Right lobe of liver (tissue), 6 donors: ENCODE results near the gene CAMKK1. TPM values are rescaled to one million over a fixed set of nuclear protein-coding genes. Genes with fewer than 3 reads are reported as not detected.

Experiments used
- ATAC-seq, 4 donors: fragments of 200-7000 bp; cut with Tn5 transposase; one replicate each; pipeline ENCODE4 v1.9.1; 2020; ENCODE audit warnings: mild to moderate bottlenecking in 4 of 4, moderate library complexity in 4 of 4
- DNase-seq, 3 donors: peaks; one replicate each; pipeline ENCODE4 v3.0.0-alpha.2; 2020
- H3K27ac ChIP-seq, 3 donors: fragments of 200-600 bp; one replicate each; pipeline ENCODE4 v1.8.0; 2022
- H3K27me3 ChIP-seq, 2 donors: fragments of 200-600 bp; one replicate each; pipeline ENCODE4 v1.8.0; 2022
- H3K36me3 ChIP-seq, 4 donors: fragments of 200-600 bp; sonication (generic) in 1 of 4; one replicate each; pipeline versions ENCODE4 v1.5.1 to v1.8.0; 2017 to 2022; ENCODE audit warnings: control low read depth in 1 of 4
- H3K4me1 ChIP-seq, 4 donors: fragments of 200-600 bp; sonication (generic) in 1 of 4; one replicate each; pipeline versions ENCODE4 v1.5.1 to v1.8.0; 2017 to 2022; ENCODE audit warnings: control low read depth in 1 of 4
- H3K4me3 ChIP-seq, 3 donors: fragments of 200-600 bp; one replicate each; pipeline ENCODE4 v1.8.0; 2022
- H3K9me3 ChIP-seq, 4 donors: fragments of 200-600 bp; sonication (generic) in 1 of 4; one replicate each; pipeline versions ENCODE4 v1.5.1 to v1.8.0; 2017 to 2022; ENCODE audit warnings: control low read depth in 1 of 4
- CTCF ChIP-seq, 4 donors: fragments of 200-600 bp in 3 of 4; fragments of 450-650 bp in 1 of 4; IDR thresholded peaks; one replicate each; pipeline versions ENCODE4 v1.5.1 to v1.8.0; 2016 to 2022; ENCODE audit warnings: antibody characterized with exemption in 4 of 4, mild to moderate bottlenecking in 2 of 4
- POLR2A ChIP-seq: fragments of 450-650 bp; IDR thresholded peaks from one replicate; pipeline ENCODE4 v1.6.1; 2017; ENCODE audit warnings: antibody characterized with exemption, mild to moderate bottlenecking
- WGBS: methylation state at CpG from one replicate; pipeline ENCODE4 v1.1.6; 2018; ENCODE audit warnings: low coverage, low lambda C conversion rate; ENCODE audit not compliant: insufficient coverage; ENCODE audit errors: missing lambda C conversion rate; 5-methylcytosine and 5-hydroxymethylcytosine counted together
- intact Hi-C, 2 donors: fragments of 100-400 bp; cut with DNase I; formaldehyde crosslinking; loops; one replicate each; pipeline versions ENCODE4 v1.11.2 to v1.14.1; 2022
- total RNA-seq, 6 experiments: library from RNA; depleted of rRNA in 2 of 6; stranded (reverse); fragments of >200 nt in 2 of 6; fragmentation: NEBNext Ultra II Directional in 3 of 6; extraction: Animal tissue kit (Norgen Biotek cat#: 25700) in 3 of 6; gene quantifications; one replicate each; pipeline versions ENCODE4 v1.1.0 to v1.2.4, GENCODE V29; 2016 to 2023
- donor health status: DM: no; HTN: yes; CAD: no.
- donor health status: DM: no; HTN: no; CAD: no.
- donor health status: DM: no; HTN: no; CAD: no.
- donor health status: DM: no; HTN: yes; CAD: no.
- donor health status: DM: no; HTN: yes; CAD: no.

Gene CAMKK1
- total RNA-seq, 6 experiments from 2014 or later: 0.35 to 1.1 (median 0.47) TPM

- Histone ChIP-seq H3K27me3 (no peaks in the 10 kb centered on the region), H3K4me1 (no peaks in the 10 kb centered on the region), H3K9me3 (no peaks in the 10 kb centered on the region), H3K27ac (no peak overlapping the region), H3K36me3 (no peaks in the 10 kb centered on the region), H3K4me3 (no peak overlapping the region)
- DNase-seq (no peak), ATAC-seq (no peak)
- intact Hi-C loops: no loop called here
- 73% methylated on average over 6 of the region's 8 CpGs for WGBS
- TF ChIP-seq POLR2A: no peak
- TF ChIP-seq CTCF (IDR thresholded peaks at IDR 0.05): no peak
Observed at GRCh38 chr17:3877220-3877619, 15.6 kb downstream of the CAMKK1 start.

- TF ChIP-seq CTCF (IDR thresholded peaks at IDR 0.05): no peak
- TF ChIP-seq POLR2A: no peak
- Histone ChIP-seq H3K9me3 (no peaks in the 10 kb centered on the region), H3K4me3 (no peak overlapping the region), H3K27ac (no peak overlapping the region), H3K4me1 (no peaks in the 10 kb centered on the region), H3K27me3 (no peaks in the 10 kb centered on the region), H3K36me3 (no peaks in the 10 kb centered on the region)
- ATAC-seq (no peak), DNase-seq (no peak)
- WGBS: 91% methylated on average over 5 of the region's 7 CpGs
- intact Hi-C loops: no loop called here
Observed at GRCh38 chr17:3875317-3875716, 17.5 kb downstream of the CAMKK1 start.

- Histone ChIP-seq H3K27me3 (no peaks in the 10 kb centered on the region), H3K36me3 (no peaks in the 10 kb centered on the region), H3K27ac (no peak overlapping the region), H3K4me3 (no peak overlapping the region), H3K4me1 (no peaks in the 10 kb centered on the region), H3K9me3 (no peaks in the 10 kb centered on the region)
- no peak for DNase-seq
- TF ChIP-seq CTCF (IDR thresholded peaks at IDR 0.05): no peak
- no peak for TF ChIP-seq POLR2A
- 89% methylated on average over 10 of the region's 10 CpGs for WGBS
- intact Hi-C loops: no loop called here
- ATAC-seq: no peak
Observed at GRCh38 chr17:3873862-3874261, 19.0 kb downstream of the CAMKK1 start.

GRCh38 chr17:3870871-3871306, 22.0 kb downstream of the CAMKK1 start:
- intact Hi-C loops: no loop called here
- Histone ChIP-seq H3K27me3 (no peaks in the 10 kb centered on the region), H3K36me3 (no peaks in the 10 kb centered on the region), H3K27ac (no peak overlapping the region), H3K4me1 (no peaks in the 10 kb centered on the region), H3K4me3 (no peak overlapping the region), H3K9me3 (no peaks in the 10 kb centered on the region)
- whole genome bisulfite sequencing: 32% methylated on average over 5 of the region's 11 CpGs
- TF ChIP-seq POLR2A (no peak), CTCF (IDR thresholded peaks at IDR 0.05) (no peak)
- DNase-seq: no peak
- peak in 3 of 4 donors; percentile 18 to 44 (median 41) for ATAC-seq

GRCh38 chr17:3867606-3868005, 25.2 kb downstream of the CAMKK1 start:
- Histone ChIP-seq H3K4me3 (no peak overlapping the region), H3K27me3 (no peaks in the 10 kb centered on the region), H3K27ac (no peak overlapping the region), H3K36me3 (no peaks in the 10 kb centered on the region), H3K4me1 (no peaks in the 10 kb centered on the region), H3K9me3 (no peaks in the 10 kb centered on the region)
- TF ChIP-seq POLR2A: no peak
- TF ChIP-seq CTCF (IDR thresholded peaks at IDR 0.05): no peak
- no peak for ATAC-seq
- intact Hi-C loops: no loop called here
- WGBS: 58% methylated on average over 4 of the region's 11 CpGs
- DNase-seq: no peak
